ENCODE measurements around the gene RCBTB1.
"Not testable (repeated sequence)": the region's sequence is repeated elsewhere in the genome, so short reads cannot be mapped to it uniquely, and the experiment has no call there.

DNA sequence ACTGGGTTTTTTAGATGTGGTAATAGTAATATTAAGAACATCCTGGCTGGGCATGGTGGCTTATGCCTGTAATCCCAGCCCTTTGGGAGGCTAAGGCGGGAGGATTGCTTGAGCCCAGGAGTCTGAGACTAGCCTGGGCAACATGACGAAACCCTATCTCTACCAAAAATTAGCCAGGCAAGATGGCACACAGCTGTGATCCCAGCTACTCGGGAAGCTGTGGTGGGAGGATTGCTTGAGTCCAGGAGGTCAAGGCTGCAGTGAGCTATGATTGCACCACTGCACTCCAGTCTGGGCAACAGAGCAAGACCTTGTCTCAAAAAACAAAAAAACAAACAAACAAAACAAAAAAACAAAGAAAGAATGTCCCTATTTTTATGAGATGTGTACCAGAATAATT is 5.4 kb upstream of the RCBTB1 start:
- TF ChIP-seq, protein P1, sequence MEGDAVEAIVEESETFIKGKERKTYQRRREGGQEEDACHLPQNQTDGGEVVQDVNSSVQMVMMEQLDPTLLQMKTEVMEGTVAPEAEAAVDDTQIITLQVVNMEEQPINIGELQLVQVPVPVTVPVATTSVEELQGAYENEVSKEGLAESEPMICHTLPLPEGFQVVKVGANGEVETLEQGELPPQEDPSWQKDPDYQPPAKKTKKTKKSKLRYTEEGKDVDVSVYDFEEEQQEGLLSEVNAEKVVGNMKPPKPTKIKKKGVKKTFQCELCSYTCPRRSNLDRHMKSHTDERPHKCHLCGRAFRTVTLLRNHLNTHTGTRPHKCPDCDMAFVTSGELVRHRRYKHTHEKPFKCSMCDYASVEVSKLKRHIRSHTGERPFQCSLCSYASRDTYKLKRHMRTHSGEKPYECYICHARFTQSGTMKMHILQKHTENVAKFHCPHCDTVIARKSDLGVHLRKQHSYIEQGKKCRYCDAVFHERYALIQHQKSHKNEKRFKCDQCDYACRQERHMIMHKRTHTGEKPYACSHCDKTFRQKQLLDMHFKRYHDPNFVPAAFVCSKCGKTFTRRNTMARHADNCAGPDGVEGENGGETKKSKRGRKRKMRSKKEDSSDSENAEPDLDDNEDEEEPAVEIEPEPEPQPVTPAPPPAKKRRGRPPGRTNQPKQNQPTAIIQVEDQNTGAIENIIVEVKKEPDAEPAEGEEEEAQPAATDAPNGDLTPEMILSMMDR (IDR thresholded peaks at IDR 0.05 in 8 of 11, conservative IDR thresholded peaks at IDR 0.05 in 3 of 11), result not testable (repeated sequence)
- TF ChIP-seq POLR2A (IDR thresholded peaks at IDR 0.05), result not testable (repeated sequence)
